Calu3 (cell line): ENCODE results near the gene EXOC2. TPM values are rescaled to one million over a fixed set of nuclear protein-coding genes. Genes with fewer than 3 reads are reported as not detected.

ENCODE experiments used
- BruUV-seq: library from RNA; stranded (reverse); fragments of 400-500 nt; replicated peaks from 2 replicates; lab custom pipeline; 2021; lab: Mats Ljungman, UMichigan
- CTCF ChIA-PET: fragments of 300-600 bp; sonication (Branson Sonifier 250); formaldehyde crosslinking; loops from one replicate; lab custom pipeline; 2022; ENCODE audit warnings: antibody characterized with exemption; lab: Charles Lee
- DNase-seq: peaks from one replicate; pipeline ENCODE4 v3.0.0; 2022
- H3K27ac Mint-ChIP-seq: one replicate; pipeline ENCODE4 v1.8.0; 2022; ENCODE audit warnings: mixed read lengths; ENCODE audit not compliant: unreplicated experiment
- H3K27me3 Mint-ChIP-seq: one replicate; pipeline ENCODE4 v1.8.0; 2022; ENCODE audit warnings: mixed read lengths; ENCODE audit not compliant: unreplicated experiment
- H3K36me3 Mint-ChIP-seq: one replicate; pipeline ENCODE4 v1.8.0; 2022; ENCODE audit warnings: mild to moderate bottlenecking, moderate library complexity, mixed read lengths; ENCODE audit not compliant: insufficient read depth, unreplicated experiment
- H3K4me1 Mint-ChIP-seq: one replicate; pipeline ENCODE4 v1.8.0; 2022; ENCODE audit warnings: mild to moderate bottlenecking, low read depth, mixed read lengths; ENCODE audit not compliant: unreplicated experiment
- H3K4me3 Mint-ChIP-seq: one replicate; pipeline ENCODE4 v1.8.0; 2022; ENCODE audit warnings: mild to moderate bottlenecking, low read depth, moderate library complexity, mixed read lengths; ENCODE audit not compliant: unreplicated experiment
- H3K9me3 Mint-ChIP-seq: one replicate; pipeline ENCODE4 v1.8.0; 2022; ENCODE audit warnings: low read depth, mixed read lengths; ENCODE audit not compliant: unreplicated experiment
- CTCF ChIP-seq: fragments of 200-600 bp; IDR thresholded peaks from one replicate; pipeline ENCODE4 v1.8.0; 2022; ENCODE audit warnings: antibody characterized with exemption; ENCODE audit not compliant: unreplicated experiment
- intact Hi-C: fragments of 100-400 bp; cut with micrococcal nuclease; formaldehyde crosslinking; loops from one replicate; pipeline ENCODE4 v1.10.0; 2022; ENCODE audit not compliant: unreplicated experiment
- total RNA-seq: library from RNA; stranded (reverse); gene quantifications from 2 replicates; pipeline ENCODE4 v1.2.3, GENCODE V29; 2022

Gene EXOC2
- total RNA-seq, 1 experiment from 2014 or later, result 13.2 TPM

DNA sequence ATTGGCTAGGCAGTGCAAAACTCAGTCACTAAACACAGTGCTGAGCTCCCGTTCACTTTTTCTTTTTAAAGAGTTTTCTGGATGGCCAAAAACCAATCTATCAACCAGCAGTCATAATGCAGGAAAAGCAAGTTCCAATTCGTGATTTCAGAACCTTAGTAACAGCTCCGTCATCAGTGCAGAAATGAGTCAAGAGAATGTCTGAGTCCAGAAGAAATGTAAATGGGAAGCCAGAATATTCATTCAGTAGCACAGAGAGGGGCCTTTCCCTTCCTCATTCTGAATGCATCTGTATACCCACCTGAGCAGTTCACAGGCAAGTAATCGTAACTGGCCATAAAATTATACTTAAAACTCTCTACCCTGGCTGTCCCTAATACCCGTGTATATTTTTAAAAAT is 56.5 kb downstream of the EXOC2 start:
- Mint-ChIP-seq H3K4me1 (no peaks in the 10 kb centered on the region), H3K27me3 (no peaks in the 10 kb centered on the region), H3K4me3 (no peak overlapping the region), H3K36me3 (peaks cover 3% of the 10 kb centered on the region), H3K27ac (no peak overlapping the region), H3K9me3 (no peaks in the 10 kb centered on the region)
- CTCF ChIA-PET, result no interaction called here
- TF ChIP-seq CTCF, result no peak
- BruUV-seq, result no TSS peak
- no peak for DNase-seq
- intact Hi-C loops, result no loop called here

- H3K4me3 Mint-ChIP-seq, result no peak overlapping the region
- CTCF ChIA-PET, result no interaction called here
- intact Hi-C loops, result no loop called here
- H3K4me1 Mint-ChIP-seq, result no peaks in the 10 kb centered on the region
- no peak for DNase-seq
- no TSS peak for BruUV-seq
- no peak for TF ChIP-seq CTCF
- H3K36me3 Mint-ChIP-seq, result peaks cover 3% of the 10 kb centered on the region
- H3K9me3 Mint-ChIP-seq, result no peaks in the 10 kb centered on the region
- no peaks in the 10 kb centered on the region for H3K27me3 Mint-ChIP-seq
- no peak overlapping the region for H3K27ac Mint-ChIP-seq
These were observed 57.7 kb downstream of the EXOC2 start for GRCh38 chr6:635233-635632.

GRCh38 chr6:633611-634010 is 59.3 kb downstream of the EXOC2 start:
- no TSS peak for BruUV-seq
- no peak for DNase-seq
- Mint-ChIP-seq H3K27ac (no peak overlapping the region), H3K36me3 (peaks cover 3% of the 10 kb centered on the region), H3K4me1 (no peaks in the 10 kb centered on the region), H3K9me3 (no peaks in the 10 kb centered on the region), H3K4me3 (no peak overlapping the region), H3K27me3 (no peaks in the 10 kb centered on the region)
- CTCF ChIA-PET, result no interaction called here
- intact Hi-C loops, result no loop called here
- no peak for TF ChIP-seq CTCF

DNA sequence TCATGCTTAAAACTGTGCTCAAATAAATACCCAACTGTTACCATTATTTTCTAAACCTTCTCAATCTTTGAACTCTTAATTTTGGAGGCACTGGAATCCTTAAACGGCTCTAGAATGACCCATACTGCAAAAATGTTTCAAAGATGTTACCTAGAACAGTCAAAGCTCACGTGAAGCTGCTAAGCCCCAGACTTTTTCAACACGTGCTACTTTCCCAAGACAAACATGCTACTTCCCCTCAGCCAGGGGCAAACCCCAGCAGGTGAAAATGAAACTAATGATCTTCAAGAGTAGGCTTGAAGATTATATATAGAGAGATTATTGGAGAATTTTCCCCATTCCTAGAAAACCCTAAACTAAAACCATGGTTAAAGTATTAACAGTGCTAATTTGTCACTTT is 64.2 kb downstream of the EXOC2 start:
- no peak for TF ChIP-seq CTCF
- H3K4me3 Mint-ChIP-seq, result no peak overlapping the region
- no peaks in the 10 kb centered on the region for H3K9me3 Mint-ChIP-seq
- H3K36me3 Mint-ChIP-seq, result no peaks in the 10 kb centered on the region
- CTCF ChIA-PET, result no interaction called here
- H3K27ac Mint-ChIP-seq, result no peak overlapping the region
- DNase-seq, result no peak
- no TSS peak for BruUV-seq
- no peaks in the 10 kb centered on the region for H3K4me1 Mint-ChIP-seq
- intact Hi-C loops, result no loop called here
- no peaks in the 10 kb centered on the region for H3K27me3 Mint-ChIP-seq
